ENCODE measurements around the gene TRIM44. TPM values are rescaled to one million over a fixed set of nuclear protein-coding genes. Genes with fewer than 3 reads are reported as not detected.
"Not testable (repeated sequence)": the region's sequence is repeated elsewhere in the genome, so short reads cannot be mapped to it uniquely, and the experiment has no call there.

Gene TRIM44
- total and polyA plus RNA-seq, 7 experiments from 2014 or later, result 35.7 to 60.8 (median 58.6) TPM

GRCh38 chr11:35763765-35764164 lies 101.2 kb downstream of the TRIM44 start:
- intact Hi-C loops (cut with micrococcal nuclease), result no loop called here
- POLR2A ChIA-PET, result no interaction called here
- H3K4me1 Mint-ChIP-seq, result peaks cover 6 to 78% (median 64%) of the 10 kb centered on the region in 7 donors

GRCh38 chr11:35764417-35764816 lies 101.8 kb downstream of the TRIM44 start:
- Histone ChIP-seq H3K4me3 (ENCODE audit: low read length) (no peak overlapping the region), H3K36me3 (ENCODE audit: control insufficient read depth in 2 of 3, insufficient read depth in 3 of 3, low read length in 3 of 3) (no peaks in the 10 kb centered on the region), H3K27me3 (ENCODE audit: control insufficient read depth in 2 of 2, insufficient read depth in 2 of 2, low read length in 2 of 2) (no peaks in the 10 kb centered on the region), H3K9me3 (ENCODE audit: control insufficient read depth in 2 of 3, low read length in 3 of 3) (no peaks in the 10 kb centered on the region), H3K27ac (ENCODE audit: low read depth, low read length) (no peak overlapping the region), H3K4me1 (ENCODE audit: control insufficient read depth in 2 of 2, insufficient read depth in 2 of 2, low read length in 2 of 2) (peaks cover 0 to 8% of the 10 kb centered on the region in 2 donors)
- POLR2A ChIA-PET, result no interaction called here
- DNase-seq (no peak), ATAC-seq (no peak)
- Mint-ChIP-seq H3K4me3 (no peak overlapping the region), H3K27ac (no peak overlapping the region), H3K4me1 (peaks cover 6 to 71% (median 57%) of the 10 kb centered on the region in 7 donors), H3K27me3 (no peaks in the 10 kb centered on the region), H3K9me3 (peaks cover 0 to 14% (median 0%) of the 10 kb centered on the region in 11 donors), H3K36me3 (peaks cover 11 to 64% (median 44%) of the 10 kb centered on the region in 5 donors)
- CTCF ChIA-PET, result no interaction called here
- intact Hi-C loops (cut with micrococcal nuclease), result no loop called here

More at GRCh38 chr11:35763765-35764164, 101.2 kb downstream of the TRIM44 start:
- no peaks in the 10 kb centered on the region for H3K27me3 Mint-ChIP-seq
- peaks cover 11 to 65% (median 50%) of the 10 kb centered on the region in 5 donors for H3K36me3 Mint-ChIP-seq
- H3K36me3 ChIP-seq (ENCODE audit: control insufficient read depth in 2 of 3, insufficient read depth in 3 of 3, low read length in 3 of 3), result no peaks in the 10 kb centered on the region
- no peak overlapping the region for H3K4me3 ChIP-seq (ENCODE audit: low read length)
- ATAC-seq (no peak), DNase-seq (no peak)
- peaks cover 0 to 8% of the 10 kb centered on the region in 2 donors for H3K4me1 ChIP-seq (ENCODE audit: control insufficient read depth in 2 of 2, insufficient read depth in 2 of 2, low read length in 2 of 2)
- no peaks in the 10 kb centered on the region for H3K9me3 ChIP-seq (ENCODE audit: control insufficient read depth in 2 of 3, low read length in 3 of 3)
- H3K9me3 Mint-ChIP-seq, result peaks cover 0 to 14% (median 2%) of the 10 kb centered on the region in 11 donors
- no peaks in the 10 kb centered on the region for H3K27me3 ChIP-seq (ENCODE audit: control insufficient read depth in 2 of 2, insufficient read depth in 2 of 2, low read length in 2 of 2)
- H3K27ac Mint-ChIP-seq, result no peak overlapping the region
- no peak overlapping the region for H3K27ac ChIP-seq (ENCODE audit: low read depth, low read length)
- CTCF ChIA-PET, result no interaction called here
- H3K4me3 Mint-ChIP-seq, result no peak overlapping the region

GRCh38 chr11:35765211-35765610 lies 102.6 kb downstream of the TRIM44 start:
- Histone ChIP-seq H3K27me3 (ENCODE audit: control insufficient read depth in 2 of 2, insufficient read depth in 2 of 2, low read length in 2 of 2) (no peaks in the 10 kb centered on the region), H3K9me3 (ENCODE audit: control insufficient read depth in 2 of 3, low read length in 3 of 3) (no peaks in the 10 kb centered on the region), H3K27ac (ENCODE audit: low read depth, low read length) (no peak overlapping the region), H3K4me1 (ENCODE audit: control insufficient read depth in 2 of 2, insufficient read depth in 2 of 2, low read length in 2 of 2) (peaks cover 0 to 8% of the 10 kb centered on the region in 2 donors), H3K36me3 (ENCODE audit: control insufficient read depth in 2 of 3, insufficient read depth in 3 of 3, low read length in 3 of 3) (no peaks in the 10 kb centered on the region), H3K4me3 (ENCODE audit: low read length) (no peak overlapping the region)
- Mint-ChIP-seq H3K27me3 (no peaks in the 10 kb centered on the region), H3K9me3 (peaks cover 0 to 14% (median 3%) of the 10 kb centered on the region in 11 donors), H3K4me3 (no peak overlapping the region), H3K4me1 (peaks cover 6 to 68% (median 49%) of the 10 kb centered on the region in 7 donors), H3K36me3 (peaks cover 11 to 65% (median 48%) of the 10 kb centered on the region in 5 donors), H3K27ac (peak overlapping the region in 1 of 9 donors; percentile 14)
- DNase-seq, result no peak
- ChIA-PET CTCF (no interaction called here), POLR2A (no interaction called here)
- ATAC-seq, result no peak
- intact Hi-C loops (cut with micrococcal nuclease), result no loop called here

GRCh38 chr11:35766651-35767050 lies 104.1 kb downstream of the TRIM44 start:
- Histone ChIP-seq H3K9me3 (ENCODE audit: control insufficient read depth in 2 of 3, low read length in 3 of 3) (no peaks in the 10 kb centered on the region), H3K4me1 (ENCODE audit: control insufficient read depth in 2 of 2, insufficient read depth in 2 of 2, low read length in 2 of 2) (peaks cover 0 to 4% of the 10 kb centered on the region in 2 donors), H3K27me3 (ENCODE audit: control insufficient read depth in 2 of 2, insufficient read depth in 2 of 2, low read length in 2 of 2) (no peaks in the 10 kb centered on the region), H3K27ac (ENCODE audit: low read depth, low read length) (no peak overlapping the region), H3K4me3 (ENCODE audit: low read length) (no peak overlapping the region), H3K36me3 (ENCODE audit: control insufficient read depth in 2 of 3, insufficient read depth in 3 of 3, low read length in 3 of 3) (no peaks in the 10 kb centered on the region)
- H3K27me3 Mint-ChIP-seq, result no peaks in the 10 kb centered on the region
- DNase-seq (no peak), ATAC-seq (no peak)
- intact Hi-C loops (cut with micrococcal nuclease), result no loop called here
- no peak overlapping the region for H3K4me3 Mint-ChIP-seq
- POLR2A ChIA-PET, result no interaction called here
- peaks cover 0 to 23% (median 6%) of the 10 kb centered on the region in 11 donors for H3K9me3 Mint-ChIP-seq
- H3K27ac Mint-ChIP-seq, result no peak overlapping the region
- H3K4me1 Mint-ChIP-seq, result peaks cover 6 to 60% (median 43%) of the 10 kb centered on the region in 7 donors
- CTCF ChIA-PET, result no interaction called here
- H3K36me3 Mint-ChIP-seq, result peaks cover 7 to 71% (median 53%) of the 10 kb centered on the region in 5 donors

- H3K4me3 Mint-ChIP-seq; H3K4me1 ChIP-seq (ENCODE audit: control insufficient read depth in 2 of 2, insufficient read depth in 2 of 2, low read length in 2 of 2); intact Hi-C loops (cut with micrococcal nuclease); H3K4me3 ChIP-seq (ENCODE audit: low read length); H3K27me3 ChIP-seq (ENCODE audit: control insufficient read depth in 2 of 2, insufficient read depth in 2 of 2, low read length in 2 of 2); H3K27ac ChIP-seq (ENCODE audit: low read depth, low read length); DNase-seq; POLR2A ChIA-PET; ATAC-seq; H3K27ac Mint-ChIP-seq; H3K36me3 ChIP-seq (ENCODE audit: control insufficient read depth in 2 of 3, insufficient read depth in 3 of 3, low read length in 3 of 3); H3K9me3 ChIP-seq (ENCODE audit: control insufficient read depth in 2 of 3, low read length in 3 of 3); H3K27me3 Mint-ChIP-seq; CTCF ChIA-PET: not testable (repeated sequence)
- Mint-ChIP-seq H3K9me3 (peaks cover 0 to 52% (median 22%) of the 10 kb centered on the region in 11 donors), H3K4me1 (peaks cover 0 to 42% (median 20%) of the 10 kb centered on the region in 7 donors), H3K36me3 (peaks cover 3 to 79% (median 50%) of the 10 kb centered on the region in 5 donors)
These were observed 107.8 kb downstream of the TRIM44 start for GRCh38 chr11:35770425-35770824.

- DNase-seq (no peak), ATAC-seq (no peak)
- H3K27me3 ChIP-seq (ENCODE audit: control insufficient read depth in 2 of 2, insufficient read depth in 2 of 2, low read length in 2 of 2), result no peaks in the 10 kb centered on the region
- Mint-ChIP-seq H3K27me3 (no peaks in the 10 kb centered on the region), H3K9me3 (peaks cover 7 to 65% (median 22%) of the 10 kb centered on the region in 11 donors), H3K4me3 (no peak overlapping the region), H3K36me3 (peaks cover 3 to 80% (median 46%) of the 10 kb centered on the region in 5 donors), H3K4me1 (peaks cover 0 to 48% (median 23%) of the 10 kb centered on the region in 7 donors), H3K27ac (no peak overlapping the region)
- H3K27ac ChIP-seq (ENCODE audit: low read depth, low read length), result no peak overlapping the region
- peaks cover 0 to 3% (median 0%) of the 10 kb centered on the region in 3 experiments for H3K9me3 ChIP-seq (ENCODE audit: control insufficient read depth in 2 of 3, low read length in 3 of 3)
- H3K36me3 ChIP-seq (ENCODE audit: control insufficient read depth in 2 of 3, insufficient read depth in 3 of 3, low read length in 3 of 3), result no peaks in the 10 kb centered on the region
- no peak overlapping the region for H3K4me3 ChIP-seq (ENCODE audit: low read length)
- H3K4me1 ChIP-seq (ENCODE audit: control insufficient read depth in 2 of 2, insufficient read depth in 2 of 2, low read length in 2 of 2), result no peaks in the 10 kb centered on the region
- ChIA-PET CTCF (no interaction called here), POLR2A (no interaction called here)
- intact Hi-C loops (cut with micrococcal nuclease), result no loop called here
These were observed 109.1 kb downstream of the TRIM44 start for GRCh38 chr11:35771722-35772121.

GRCh38 chr11:35777241-35777640 lies 114.7 kb downstream of the TRIM44 start:
- H3K27ac ChIP-seq (ENCODE audit: low read depth, low read length); H3K4me1 ChIP-seq (ENCODE audit: control insufficient read depth in 2 of 2, insufficient read depth in 2 of 2, low read length in 2 of 2); H3K9me3 ChIP-seq (ENCODE audit: control insufficient read depth in 2 of 3, low read length in 3 of 3); CTCF ChIA-PET; H3K27me3 ChIP-seq (ENCODE audit: control insufficient read depth in 2 of 2, insufficient read depth in 2 of 2, low read length in 2 of 2); H3K27me3 Mint-ChIP-seq; DNase-seq; POLR2A ChIA-PET; ATAC-seq; H3K4me3 ChIP-seq (ENCODE audit: low read length); H3K36me3 ChIP-seq (ENCODE audit: control insufficient read depth in 2 of 3, insufficient read depth in 3 of 3, low read length in 3 of 3); H3K27ac Mint-ChIP-seq; H3K4me3 Mint-ChIP-seq; intact Hi-C loops (cut with micrococcal nuclease): not testable (repeated sequence)
- Mint-ChIP-seq H3K36me3 (peaks cover 6 to 77% (median 41%) of the 10 kb centered on the region in 5 donors), H3K9me3 (peaks cover 5 to 69% (median 26%) of the 10 kb centered on the region in 11 donors), H3K4me1 (peaks cover 0 to 68% (median 44%) of the 10 kb centered on the region in 7 donors)
